ENCODE measurements around the gene COL27A1. TPM values are rescaled to one million over a fixed set of nuclear protein-coding genes. Genes with fewer than 3 reads are reported as not detected.

Gene COL27A1
- total RNA-seq, 1 donor from 2014 or later: 13.0 TPM

- no peaks in the 10 kb centered on the region for H3K4me1 ChIP-seq
- H3K4me3 ChIP-seq: no peak overlapping the region
- H3K27me3 ChIP-seq (ENCODE audit: low read depth): no peaks in the 10 kb centered on the region
- no peaks in the 10 kb centered on the region for H3K9me3 ChIP-seq
- ATAC-seq (no peak), DNase-seq (no peak)
- intact Hi-C loops (cut with DNase I): no loop called here
- H3K36me3 ChIP-seq: no peaks in the 10 kb centered on the region
- no peak overlapping the region for H3K27ac ChIP-seq
- TF ChIP-seq, protein P1, sequence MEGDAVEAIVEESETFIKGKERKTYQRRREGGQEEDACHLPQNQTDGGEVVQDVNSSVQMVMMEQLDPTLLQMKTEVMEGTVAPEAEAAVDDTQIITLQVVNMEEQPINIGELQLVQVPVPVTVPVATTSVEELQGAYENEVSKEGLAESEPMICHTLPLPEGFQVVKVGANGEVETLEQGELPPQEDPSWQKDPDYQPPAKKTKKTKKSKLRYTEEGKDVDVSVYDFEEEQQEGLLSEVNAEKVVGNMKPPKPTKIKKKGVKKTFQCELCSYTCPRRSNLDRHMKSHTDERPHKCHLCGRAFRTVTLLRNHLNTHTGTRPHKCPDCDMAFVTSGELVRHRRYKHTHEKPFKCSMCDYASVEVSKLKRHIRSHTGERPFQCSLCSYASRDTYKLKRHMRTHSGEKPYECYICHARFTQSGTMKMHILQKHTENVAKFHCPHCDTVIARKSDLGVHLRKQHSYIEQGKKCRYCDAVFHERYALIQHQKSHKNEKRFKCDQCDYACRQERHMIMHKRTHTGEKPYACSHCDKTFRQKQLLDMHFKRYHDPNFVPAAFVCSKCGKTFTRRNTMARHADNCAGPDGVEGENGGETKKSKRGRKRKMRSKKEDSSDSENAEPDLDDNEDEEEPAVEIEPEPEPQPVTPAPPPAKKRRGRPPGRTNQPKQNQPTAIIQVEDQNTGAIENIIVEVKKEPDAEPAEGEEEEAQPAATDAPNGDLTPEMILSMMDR (IDR thresholded peaks at IDR 0.05): no peak
These were observed 72.1 kb downstream of the COL27A1 start for GRCh38 chr9:114227288-114228015.

DNA sequence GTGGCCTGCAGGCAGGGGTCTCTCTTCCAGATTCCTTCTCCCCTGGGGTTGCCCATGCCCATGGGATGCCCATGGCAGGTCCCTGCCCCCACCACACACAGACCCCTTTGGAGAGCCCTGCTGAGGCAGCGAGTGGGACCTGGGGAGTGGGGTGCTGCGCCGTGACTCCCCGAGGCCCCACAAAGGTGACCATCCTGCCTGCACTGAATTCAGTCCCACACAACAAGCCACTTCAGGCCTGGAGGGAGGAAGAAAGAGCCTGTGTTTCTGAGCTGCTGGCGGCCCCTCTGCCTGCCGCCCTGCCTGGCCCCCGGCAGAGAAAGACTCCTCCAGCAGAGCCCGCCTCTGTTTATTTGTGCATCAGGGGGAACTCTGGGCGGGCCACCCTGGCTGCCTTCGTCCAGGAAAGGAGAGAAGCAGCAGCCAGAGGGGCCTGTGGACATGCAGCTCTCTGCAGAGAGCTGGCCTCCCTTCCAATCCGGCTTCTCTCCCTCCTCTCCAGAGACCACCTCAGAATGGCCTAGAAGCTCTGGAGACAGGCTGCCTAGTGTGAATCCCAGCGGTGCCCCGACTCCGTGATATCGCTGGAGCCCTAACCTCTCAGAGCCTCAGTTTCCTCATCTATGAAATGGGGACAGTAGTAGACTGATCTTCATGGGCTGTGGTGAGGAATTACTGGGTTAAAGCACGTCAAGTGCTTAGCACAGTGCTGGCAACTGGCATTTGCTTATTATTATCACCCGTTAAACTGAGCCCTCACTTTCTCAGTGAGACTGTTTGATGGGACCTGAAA, 72.9 kb downstream of the COL27A1 start:
- H3K9me3 ChIP-seq: no peaks in the 10 kb centered on the region
- no peak overlapping the region for H3K4me3 ChIP-seq
- H3K27ac ChIP-seq: no peak overlapping the region
- DNase-seq (no peak), ATAC-seq (no peak)
- no peaks in the 10 kb centered on the region for H3K27me3 ChIP-seq (ENCODE audit: low read depth)
- intact Hi-C loops (cut with DNase I): no loop called here
- no peaks in the 10 kb centered on the region for H3K36me3 ChIP-seq
- H3K4me1 ChIP-seq: no peaks in the 10 kb centered on the region
- TF ChIP-seq, protein P1 (IDR thresholded peaks at IDR 0.05): no peak

GRCh38 chr9:114229295-114229694, 74.0 kb downstream of the COL27A1 start:
- DNase-seq (no peak), ATAC-seq (no peak)
- H3K4me3 ChIP-seq: no peak overlapping the region
- H3K36me3 ChIP-seq: no peaks in the 10 kb centered on the region
- H3K27me3 ChIP-seq (ENCODE audit: low read depth): no peaks in the 10 kb centered on the region
- no peaks in the 10 kb centered on the region for H3K9me3 ChIP-seq
- intact Hi-C loops (cut with DNase I): no loop called here
- TF ChIP-seq, protein P1 (IDR thresholded peaks at IDR 0.05): no peak
- no peaks in the 10 kb centered on the region for H3K4me1 ChIP-seq
- no peak overlapping the region for H3K27ac ChIP-seq

GRCh38 chr9:114230068-114230467, 74.7 kb downstream of the COL27A1 start:
- TF ChIP-seq, protein P1 (IDR thresholded peaks at IDR 0.05): no peak
- DNase-seq (no peak), ATAC-seq (no peak)
- Histone ChIP-seq H3K9me3 (no peaks in the 10 kb centered on the region), H3K27ac (no peak overlapping the region), H3K27me3 (ENCODE audit: low read depth) (no peaks in the 10 kb centered on the region), H3K4me3 (no peak overlapping the region), H3K36me3 (no peaks in the 10 kb centered on the region), H3K4me1 (no peaks in the 10 kb centered on the region)
- intact Hi-C loops (cut with DNase I): no loop called here

DNA sequence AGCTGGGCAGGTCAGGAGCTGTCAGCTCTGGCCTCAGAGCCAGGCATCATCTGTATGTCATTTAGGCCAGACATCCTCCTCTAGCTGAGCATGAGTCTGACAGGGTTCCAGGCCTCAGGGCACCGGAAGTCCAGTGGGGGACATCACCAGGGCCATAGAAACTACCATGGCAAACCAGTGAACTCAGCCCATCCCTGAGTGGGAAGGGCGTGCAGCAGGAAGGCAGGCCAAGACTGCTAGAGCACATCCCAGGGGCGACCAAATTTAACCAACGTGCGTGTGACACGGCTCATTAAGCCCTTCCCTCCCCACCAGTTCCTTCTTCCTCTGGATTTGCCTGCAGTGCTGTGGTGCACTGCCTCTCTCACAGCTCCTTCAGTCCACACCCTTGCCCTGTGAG, 75.9 kb downstream of the COL27A1 start:
- no peak for ATAC-seq
- Histone ChIP-seq H3K9me3 (no peaks in the 10 kb centered on the region), H3K27ac (no peak overlapping the region), H3K36me3 (no peaks in the 10 kb centered on the region), H3K4me3 (no peak overlapping the region), H3K27me3 (ENCODE audit: low read depth) (no peaks in the 10 kb centered on the region), H3K4me1 (no peaks in the 10 kb centered on the region)
- intact Hi-C loops (cut with DNase I): no loop called here
- no peak for DNase-seq
- TF ChIP-seq, protein P1 (IDR thresholded peaks at IDR 0.05): no peak
